ENCODE data around the gene GAPDH. TPM values are rescaled to one million over a fixed set of nuclear protein-coding genes. Genes with fewer than 3 reads are reported as not detected.
A peak's percentile ranks its signal among the peaks of the same experiment; 100 is the strongest.

Gene GAPDH
- total and polyA plus RNA-seq, 10 of the 15 experiments (the other 5 are each of a cell fraction or from before 2014, with no cell fraction given), result 5,606 to 14,240 (median 9,400) TPM

GRCh38 chr12:6533923-6534694, at the start of gene GAPDH (continued):
- TF ChIP-seq NR2F1 (conservative IDR thresholded peaks at IDR 0.05), result no peak
- TF ChIP-seq NKRF (conservative IDR thresholded peaks at IDR 0.05), result peak; percentile 79
- peak; percentile 62 for TF ChIP-seq MTA2 (IDR thresholded peaks at IDR 0.05; ENCODE audit: low read depth)
- peak; percentile 59 for TF ChIP-seq RELA (IDR thresholded peaks at IDR 0.05; ENCODE audit: borderline replicate concordance, partially characterized antibody)
- no peak for TF ChIP-seq E4F1 (IDR thresholded peaks at IDR 0.05; ENCODE audit: borderline replicate concordance, partially characterized antibody)
- TF ChIP-seq ZNF207 (IDR thresholded peaks at IDR 0.05; ENCODE audit: borderline replicate concordance), result no peak; the same call in none of the 2 replicates
- no peak for TF ChIP-seq IRF4 (IDR thresholded peaks at IDR 0.05; ENCODE audit: low read depth, low read length)
